ENCODE measurements around the gene SEC31B. TPM values are rescaled to one million over a fixed set of nuclear protein-coding genes. Genes with fewer than 3 reads are reported as not detected.

SEC31B gene
- total and polyA plus RNA-seq, 2 experiments from 2014 or later = 2.9 to 6.7 TPM

DNA sequence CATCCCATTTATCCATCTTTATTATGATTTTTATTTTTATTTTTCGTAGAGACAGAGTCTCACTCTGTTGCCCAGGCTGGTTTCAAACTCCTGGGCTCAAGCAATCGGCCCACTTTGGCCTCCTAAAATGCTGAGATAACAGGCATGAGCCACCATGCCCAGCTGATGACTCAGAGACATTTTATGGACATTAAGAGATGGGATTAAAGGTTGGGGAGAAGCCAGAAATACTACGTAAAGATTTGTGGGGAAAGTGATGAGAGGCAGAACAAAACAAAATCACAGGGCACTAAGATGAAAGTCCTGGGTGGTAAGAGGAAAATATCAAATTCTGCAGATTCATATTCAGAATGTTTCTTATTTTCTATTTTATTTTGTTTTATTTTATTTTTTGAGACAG is 49.3 kb downstream of the SEC31B start (continued):
- TF ChIP-seq CTCF (conservative IDR thresholded peaks at IDR 0.05; ENCODE audit: low read depth in 2 of 2) (no peak), JUNB (IDR thresholded peaks at IDR 0.05; ENCODE audit: unreplicated experiment) (no peak), ZNF114 (CRISPR knock-in tag; IDR thresholded peaks at IDR 0.05) (no peak)
- TF ChIP-seq, protein P1, sequence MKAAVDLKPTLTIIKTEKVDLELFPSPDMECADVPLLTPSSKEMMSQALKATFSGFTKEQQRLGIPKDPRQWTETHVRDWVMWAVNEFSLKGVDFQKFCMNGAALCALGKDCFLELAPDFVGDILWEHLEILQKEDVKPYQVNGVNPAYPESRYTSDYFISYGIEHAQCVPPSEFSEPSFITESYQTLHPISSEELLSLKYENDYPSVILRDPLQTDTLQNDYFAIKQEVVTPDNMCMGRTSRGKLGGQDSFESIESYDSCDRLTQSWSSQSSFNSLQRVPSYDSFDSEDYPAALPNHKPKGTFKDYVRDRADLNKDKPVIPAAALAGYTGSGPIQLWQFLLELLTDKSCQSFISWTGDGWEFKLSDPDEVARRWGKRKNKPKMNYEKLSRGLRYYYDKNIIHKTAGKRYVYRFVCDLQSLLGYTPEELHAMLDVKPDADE (IDR thresholded peaks at IDR 0.05) = no peak

DNA sequence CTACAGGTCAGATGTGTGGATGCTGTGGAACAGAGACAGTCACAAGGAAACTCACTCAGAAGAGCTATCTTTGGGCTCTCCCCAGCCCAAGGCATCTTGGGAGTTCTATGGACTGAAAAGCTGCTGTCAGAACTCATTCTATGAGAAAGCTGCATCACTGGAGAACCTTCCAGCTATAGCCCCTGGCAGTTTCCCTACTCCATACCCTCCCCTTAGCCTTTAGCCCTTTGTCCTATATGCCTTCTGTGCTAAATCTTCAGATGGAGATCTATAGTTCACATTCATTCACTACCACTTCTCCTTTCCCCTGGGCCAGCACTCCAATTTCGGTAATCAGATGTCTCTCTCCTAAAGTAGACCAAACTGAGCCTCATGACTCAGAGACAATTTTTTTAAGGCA is 49.9 kb downstream of the SEC31B start:
- no peaks in the 10 kb centered on the region for H4K20me1 ChIP-seq (replicated peaks; ENCODE audit: insufficient read depth)
- H3K4me3 Mint-ChIP-seq = no peak overlapping the region
- ATAC-seq (no peak), DNase-seq (ENCODE audit: low spot score) (no peak)
- no peaks in the 10 kb centered on the region for H3K36me3 ChIP-seq (ENCODE audit: insufficient read depth)
- peaks cover 13% of the 10 kb centered on the region; the same call in 1 of the 2 replicates for H3K27me3 ChIP-seq (ENCODE audit: insufficient read depth)
- no peak overlapping the region for H3K27ac ChIP-seq (ENCODE audit: low read depth)
- H3K79me2 ChIP-seq (replicated peaks; ENCODE audit: insufficient read depth) = no peaks in the 10 kb centered on the region
- H2AFZ ChIP-seq = no peak overlapping the region
- TF ChIP-seq, protein P2, sequence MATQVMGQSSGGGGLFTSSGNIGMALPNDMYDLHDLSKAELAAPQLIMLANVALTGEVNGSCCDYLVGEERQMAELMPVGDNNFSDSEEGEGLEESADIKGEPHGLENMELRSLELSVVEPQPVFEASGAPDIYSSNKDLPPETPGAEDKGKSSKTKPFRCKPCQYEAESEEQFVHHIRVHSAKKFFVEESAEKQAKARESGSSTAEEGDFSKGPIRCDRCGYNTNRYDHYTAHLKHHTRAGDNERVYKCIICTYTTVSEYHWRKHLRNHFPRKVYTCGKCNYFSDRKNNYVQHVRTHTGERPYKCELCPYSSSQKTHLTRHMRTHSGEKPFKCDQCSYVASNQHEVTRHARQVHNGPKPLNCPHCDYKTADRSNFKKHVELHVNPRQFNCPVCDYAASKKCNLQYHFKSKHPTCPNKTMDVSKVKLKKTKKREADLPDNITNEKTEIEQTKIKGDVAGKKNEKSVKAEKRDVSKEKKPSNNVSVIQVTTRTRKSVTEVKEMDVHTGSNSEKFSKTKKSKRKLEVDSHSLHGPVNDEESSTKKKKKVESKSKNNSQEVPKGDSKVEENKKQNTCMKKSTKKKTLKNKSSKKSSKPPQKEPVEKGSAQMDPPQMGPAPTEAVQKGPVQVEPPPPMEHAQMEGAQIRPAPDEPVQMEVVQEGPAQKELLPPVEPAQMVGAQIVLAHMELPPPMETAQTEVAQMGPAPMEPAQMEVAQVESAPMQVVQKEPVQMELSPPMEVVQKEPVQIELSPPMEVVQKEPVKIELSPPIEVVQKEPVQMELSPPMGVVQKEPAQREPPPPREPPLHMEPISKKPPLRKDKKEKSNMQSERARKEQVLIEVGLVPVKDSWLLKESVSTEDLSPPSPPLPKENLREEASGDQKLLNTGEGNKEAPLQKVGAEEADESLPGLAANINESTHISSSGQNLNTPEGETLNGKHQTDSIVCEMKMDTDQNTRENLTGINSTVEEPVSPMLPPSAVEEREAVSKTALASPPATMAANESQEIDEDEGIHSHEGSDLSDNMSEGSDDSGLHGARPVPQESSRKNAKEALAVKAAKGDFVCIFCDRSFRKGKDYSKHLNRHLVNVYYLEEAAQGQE (IDR thresholded peaks at IDR 0.05; ENCODE audit: unreplicated experiment) = no peak
- TF ChIP-seq ZNF462 (CRISPR knock-in tag; IDR thresholded peaks at IDR 0.05) = no peak
- H3K27me3 Mint-ChIP-seq (ENCODE audit: insufficient read depth, low read depth, poor library complexity) = peaks cover 4% of the 10 kb centered on the region
- H3K4me1 ChIP-seq (ENCODE audit: insufficient read depth) = no peaks in the 10 kb centered on the region
- H3K4me3 ChIP-seq = no peak overlapping the region
- H3K27ac Mint-ChIP-seq = no peak overlapping the region
- no peak overlapping the region for H3K4me2 ChIP-seq
- H3K9me3 Mint-ChIP-seq = no peaks in the 10 kb centered on the region
- no peaks in the 10 kb centered on the region for H3K4me1 Mint-ChIP-seq
- no peaks in the 10 kb centered on the region for H3K36me3 Mint-ChIP-seq (ENCODE audit: low read depth)
- no peaks in the 10 kb centered on the region for H3F3A ChIP-seq (replicated peaks; ENCODE audit: low read depth)
- no peaks in the 10 kb centered on the region for H3K9me2 ChIP-seq (ENCODE audit: insufficient read depth)
